HEK293 (cell line): ENCODE results near the gene CDHR1.

Experiments
- CTCF ChIA-PET: fragments of 350-600 bp; formaldehyde crosslinking; extraction: SDS; loops from one replicate; lab custom pipeline; 2021; ENCODE audit warnings: antibody characterized with exemption; lab: Yijun Ruan, JAX
- POLR2A ChIA-PET: fragments of 300-600 bp; formaldehyde crosslinking; extraction: SDS; loops from one replicate; lab custom pipeline; 2020; ENCODE audit warnings: antibody characterized with exemption, inconsistent platforms; lab: Yijun Ruan, JAX
- H3K27ac ChIP-seq: fragments of 200-500 bp; sonication (Bioruptor generic); 2 replicates; pipeline ENCODE4 v1.5.1; 2014; ENCODE audit warnings: low read depth, low read length, control low read depth, inconsistent platforms; ENCODE audit errors: extremely low read depth
- H3K36me3 ChIP-seq, 2 experiments: fragments of 200-500 bp in 1 of 2; sonication (Bioruptor generic) in 1 of 2; 1 replicate in 1 of 2; 2 replicates in 1 of 2; pipeline ENCODE4 v1.5.1; 2014 to 2017; ENCODE audit warnings: inconsistent platforms in 2 of 2, low read length in 2 of 2; ENCODE audit not compliant: control insufficient read depth in 2 of 2, insufficient read depth in 1 of 2
- H3K4me1 ChIP-seq: fragments of 200-500 bp; sonication (Bioruptor generic); 2 replicates; pipeline ENCODE4 v1.5.1; 2014; ENCODE audit warnings: mild to moderate bottlenecking, low read length, inconsistent platforms; ENCODE audit not compliant: control insufficient read depth, insufficient read depth
- H3K4me3 ChIP-seq: 2 replicates; pipeline ENCODE4 v1.5.1; 2011; ENCODE audit warnings: low read depth, mild to moderate bottlenecking, control low read depth, low read length, moderate library complexity
- H3K9me3 ChIP-seq: fragments of 200-500 bp; sonication (Bioruptor generic); 2 replicates; pipeline ENCODE4 v1.5.1; 2014; ENCODE audit warnings: low read depth, low read length, inconsistent platforms; ENCODE audit not compliant: control insufficient read depth, insufficient read depth
- BCL11B ChIP-seq: fragments of 450-650 bp; formaldehyde crosslinking; IDR thresholded peaks from 2 replicates; pipeline ENCODE4 v1.5.1; 2016; ENCODE audit warnings: low read depth, missing biosample characterization, missing genetic modification characterization
- GLI4 ChIP-seq: fragments of 450-650 bp; formaldehyde crosslinking; IDR thresholded peaks from 2 replicates; pipeline ENCODE4 v1.5.1; 2016; ENCODE audit warnings: missing biosample characterization, missing genetic modification characterization
- HOXC10 ChIP-seq: sonication (generic); formaldehyde crosslinking; IDR thresholded peaks from 2 replicates; pipeline ENCODE4 v1.8.1; 2023; ENCODE audit warnings: mild to moderate bottlenecking, missing genetic modification reagents
- KLF1 ChIP-seq: fragments of 450-650 bp; formaldehyde crosslinking; IDR thresholded peaks from 2 replicates; pipeline ENCODE4 v1.5.1; 2016; ENCODE audit warnings: missing biosample characterization, missing genetic modification characterization
- ZBTB17 ChIP-seq: fragments of 450-650 bp; formaldehyde crosslinking; IDR thresholded peaks from 2 replicates; pipeline ENCODE4 v1.5.1; 2016; ENCODE audit warnings: missing biosample characterization, missing genetic modification characterization
- ZBTB21 ChIP-seq: fragments of 450-650 bp; formaldehyde crosslinking; IDR thresholded peaks from 2 replicates; pipeline ENCODE4 v1.5.1; 2017; ENCODE audit warnings: missing biosample characterization, missing genetic modification characterization
- ZBTB7A ChIP-seq: fragments of 450-650 bp; formaldehyde crosslinking; IDR thresholded peaks from 2 replicates; pipeline ENCODE4 v1.5.1; 2016; ENCODE audit warnings: low read depth, missing biosample characterization, missing genetic modification characterization
- ZNF146 ChIP-seq: fragments of 450-650 bp; formaldehyde crosslinking; IDR thresholded peaks from 2 replicates; pipeline ENCODE4 v1.5.1; 2016; ENCODE audit warnings: missing biosample characterization, missing genetic modification characterization
- ZNF174 ChIP-seq: fragments of 450-650 bp; formaldehyde crosslinking; IDR thresholded peaks from 2 replicates; pipeline ENCODE4 v1.5.0; 2017; ENCODE audit warnings: missing biosample characterization, mild to moderate bottlenecking, missing genetic modification characterization
- ZNF175 ChIP-seq: fragments of 450-650 bp; formaldehyde crosslinking; IDR thresholded peaks from 2 replicates; pipeline ENCODE4 v1.5.1; 2016; ENCODE audit warnings: missing biosample characterization, missing genetic modification characterization
- ZNF2 ChIP-seq: fragments of 450-650 bp; formaldehyde crosslinking; IDR thresholded peaks from 2 replicates; pipeline ENCODE4 v1.5.1; 2016; ENCODE audit warnings: missing biosample characterization, missing genetic modification characterization
- ZNF24 ChIP-seq: fragments of 450-650 bp; formaldehyde crosslinking; IDR thresholded peaks from 2 replicates; pipeline ENCODE4 v1.5.1; 2016; ENCODE audit warnings: missing biosample characterization, missing genetic modification characterization
- ZNF335 ChIP-seq: fragments of 450-650 bp; formaldehyde crosslinking; conservative IDR thresholded peaks from 2 replicates; pipeline ENCODE4 v1.5.1; 2016; ENCODE audit warnings: missing biosample characterization, missing genetic modification characterization
- ZNF350 ChIP-seq: fragments of 450-650 bp; formaldehyde crosslinking; IDR thresholded peaks from 2 replicates; pipeline ENCODE4 v1.5.0; 2017; ENCODE audit warnings: missing biosample characterization, mild to moderate bottlenecking, missing genetic modification characterization
- ZNF394 ChIP-seq: fragments of 450-650 bp; formaldehyde crosslinking; IDR thresholded peaks from 2 replicates; pipeline ENCODE4 v1.5.1; 2016; ENCODE audit warnings: missing biosample characterization, missing genetic modification characterization, mild to moderate bottlenecking, moderate library complexity, borderline replicate concordance
- ZNF48 ChIP-seq: fragments of 450-650 bp; formaldehyde crosslinking; IDR thresholded peaks from 2 replicates; pipeline ENCODE4 v1.5.1; 2016; ENCODE audit warnings: missing biosample characterization, missing genetic modification characterization
- ZNF521 ChIP-seq: fragments of 450-650 bp; formaldehyde crosslinking; IDR thresholded peaks from 2 replicates; pipeline ENCODE4 v1.5.1; 2017; ENCODE audit warnings: missing biosample characterization, mild to moderate bottlenecking, missing genetic modification characterization
- ZNF544 ChIP-seq: fragments of 450-650 bp; formaldehyde crosslinking; IDR thresholded peaks from 2 replicates; pipeline ENCODE4 v1.5.0; 2017; ENCODE audit warnings: missing biosample characterization, missing genetic modification characterization
- ZNF558 ChIP-seq: fragments of 450-650 bp; formaldehyde crosslinking; IDR thresholded peaks from 2 replicates; pipeline ENCODE4 v1.5.1; 2016; ENCODE audit warnings: missing biosample characterization, missing genetic modification characterization
- ZNF791 ChIP-seq: fragments of 450-650 bp; formaldehyde crosslinking; IDR thresholded peaks from 2 replicates; pipeline ENCODE4 v1.5.1; 2016; ENCODE audit warnings: missing biosample characterization, missing genetic modification characterization
- ZSCAN23 ChIP-seq: fragments of 450-650 bp; formaldehyde crosslinking; IDR thresholded peaks from 2 replicates; pipeline ENCODE4 v1.5.1; 2016; ENCODE audit warnings: missing biosample characterization, missing genetic modification characterization
- ZSCAN30 ChIP-seq: fragments of 450-650 bp; IDR thresholded peaks from 2 replicates; pipeline ENCODE4 v1.5.1; 2018; ENCODE audit warnings: missing biosample characterization, mild to moderate bottlenecking, missing genetic modification characterization, moderate library complexity
- TF ChIP-seq, protein P1 (sequence below): fragments of 450-650 bp; formaldehyde crosslinking; IDR thresholded peaks from 2 replicates; pipeline ENCODE4 v1.5.1; 2016; ENCODE audit warnings: missing biosample characterization, missing genetic modification characterization
- TF ChIP-seq, protein P2 (sequence below): fragments of 450-650 bp; formaldehyde crosslinking; IDR thresholded peaks from 2 replicates; pipeline ENCODE4 v1.5.1; 2017; ENCODE audit warnings: missing biosample characterization, missing genetic modification characterization
- TF ChIP-seq, protein P3 (sequence below): fragments of 450-650 bp; formaldehyde crosslinking; IDR thresholded peaks from 2 replicates; pipeline ENCODE4 v1.5.1; 2016; ENCODE audit warnings: missing biosample characterization, missing genetic modification characterization
- TF ChIP-seq, protein P4 (sequence below): fragments of 450-650 bp; formaldehyde crosslinking; IDR thresholded peaks from 2 replicates; pipeline ENCODE4 v1.5.1; 2017; ENCODE audit warnings: missing biosample characterization, missing genetic modification characterization
- TF ChIP-seq, protein P5 (sequence below): fragments of 450-650 bp; IDR thresholded peaks from 2 replicates; pipeline ENCODE4 v1.5.1; 2018; ENCODE audit warnings: missing biosample characterization, missing genetic modification characterization
- TF ChIP-seq, protein P6 (sequence below): fragments of 450-650 bp; formaldehyde crosslinking; IDR thresholded peaks from 2 replicates; pipeline ENCODE4 v1.5.1; 2016; ENCODE audit warnings: missing biosample characterization, missing genetic modification characterization

The CDHR1 gene

DNA sequence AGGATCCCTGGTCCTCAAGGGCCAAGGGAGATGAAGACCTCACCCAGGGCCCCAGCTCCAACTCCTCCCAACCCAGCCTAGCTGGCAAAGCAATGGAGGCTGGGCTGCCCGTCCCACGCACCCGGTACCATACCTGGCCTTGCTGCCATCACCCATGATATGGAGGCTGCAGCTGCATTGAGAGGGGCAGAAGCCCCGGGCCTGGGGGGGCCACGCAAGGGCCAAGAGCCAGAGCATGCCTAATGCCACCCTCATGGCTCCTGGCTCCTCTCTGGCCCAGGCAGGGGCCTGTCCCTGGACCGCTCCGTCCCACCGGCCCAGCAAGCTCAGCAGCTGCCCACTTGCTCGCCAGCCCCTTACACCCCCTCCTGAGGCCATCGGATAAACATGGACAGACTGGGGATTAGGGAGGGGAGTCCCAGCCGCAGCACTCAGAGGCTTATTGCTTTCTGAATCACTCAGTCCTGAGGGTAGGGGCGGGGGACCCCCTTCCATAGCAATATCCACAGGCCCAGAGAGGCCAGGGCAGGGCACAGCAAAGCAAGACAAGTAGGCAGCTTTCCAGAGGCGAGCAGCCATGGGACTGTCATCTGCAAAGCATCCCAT lies 47.0 kb downstream of the CDHR1 start, which contains the start of gene LRIT1:
LRIT1 (minus strand) TSS at position 362 of the 606 bp plus-strand sequence; CDS start at position 255, 107 bp downstream.
- H3K27ac ChIP-seq, result no peak within 1 kb of the TSS
- POLR2A ChIA-PET, result no interaction called here

DNA sequence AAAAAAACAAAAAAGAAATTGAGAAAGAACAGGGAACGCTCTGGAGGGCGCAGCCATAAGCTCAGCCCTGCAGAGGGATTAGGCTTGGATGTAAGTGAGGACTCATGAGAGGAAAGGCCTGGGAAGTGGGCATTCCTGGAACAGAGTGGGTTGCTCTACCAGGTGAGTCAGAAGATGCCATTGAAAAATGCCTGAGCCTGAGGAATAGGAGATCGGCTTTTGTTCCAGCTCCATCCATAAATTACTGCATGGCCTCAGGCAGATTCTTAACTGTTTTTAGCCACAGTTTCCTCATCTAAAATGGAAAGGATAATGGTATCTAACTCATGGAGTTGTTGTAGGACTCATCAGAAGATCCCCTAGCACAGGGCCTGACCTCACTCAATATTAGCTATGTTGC lies 49.4 kb downstream of the CDHR1 start:
- no peaks in the 10 kb centered on the region for H3K4me1 ChIP-seq
- no peak overlapping the region for H3K27ac ChIP-seq
- ChIA-PET CTCF (interaction anchor here (0.7 to 1.2 kb wide), 2 partner anchors 10 to 293 kb away, joined by 3 to 4 read pairs; no protein-coding TSS in a partner anchor), POLR2A (no interaction called here)
- no peak overlapping the region for H3K4me3 ChIP-seq
- no peaks in the 10 kb centered on the region for H3K36me3 ChIP-seq
- no peaks in the 10 kb centered on the region for H3K9me3 ChIP-seq
- no peak for TF ChIP-seq ZNF544
- TF ChIP-seq ZSCAN30 (tag by site-specific recombination), result no peak
- TF ChIP-seq, protein P1, sequence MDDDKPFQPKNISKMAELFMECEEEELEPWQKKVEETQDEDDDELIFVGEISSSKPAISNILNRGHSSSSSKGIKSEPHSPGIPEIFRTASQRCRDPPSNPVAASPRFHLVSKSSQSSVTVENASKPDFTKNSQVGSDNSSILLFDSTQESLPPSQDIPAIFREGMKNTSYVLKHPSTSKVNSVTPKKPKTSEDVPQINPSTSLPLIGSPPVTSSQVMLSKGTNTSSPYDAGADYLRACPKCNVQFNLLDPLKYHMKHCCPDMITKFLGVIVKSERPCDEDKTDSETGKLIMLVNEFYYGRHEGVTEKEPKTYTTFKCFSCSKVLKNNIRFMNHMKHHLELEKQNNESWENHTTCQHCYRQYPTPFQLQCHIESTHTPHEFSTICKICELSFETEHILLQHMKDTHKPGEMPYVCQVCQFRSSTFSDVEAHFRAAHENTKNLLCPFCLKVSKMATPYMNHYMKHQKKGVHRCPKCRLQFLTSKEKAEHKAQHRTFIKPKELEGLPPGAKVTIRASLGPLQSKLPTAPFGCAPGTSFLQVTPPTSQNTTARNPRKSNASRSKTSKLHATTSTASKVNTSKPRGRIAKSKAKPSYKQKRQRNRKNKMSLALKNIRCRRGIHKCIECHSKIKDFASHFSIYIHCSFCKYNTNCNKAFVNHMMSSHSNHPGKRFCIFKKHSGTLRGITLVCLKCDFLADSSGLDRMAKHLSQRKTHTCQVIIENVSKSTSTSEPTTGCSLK (tag by site-specific recombination), result no peak
- no peak for TF ChIP-seq ZNF791
- TF ChIP-seq ZNF350 (tag by site-specific recombination), result no peak
- TF ChIP-seq ZNF2 (tag by site-specific recombination), result no peak
- TF ChIP-seq ZNF174 (tag by site-specific recombination), result no peak
- no peak for TF ChIP-seq BCL11B (tag by site-specific recombination)
- no peak for TF ChIP-seq KLF1 (tag by site-specific recombination)
- TF ChIP-seq, protein P2, sequence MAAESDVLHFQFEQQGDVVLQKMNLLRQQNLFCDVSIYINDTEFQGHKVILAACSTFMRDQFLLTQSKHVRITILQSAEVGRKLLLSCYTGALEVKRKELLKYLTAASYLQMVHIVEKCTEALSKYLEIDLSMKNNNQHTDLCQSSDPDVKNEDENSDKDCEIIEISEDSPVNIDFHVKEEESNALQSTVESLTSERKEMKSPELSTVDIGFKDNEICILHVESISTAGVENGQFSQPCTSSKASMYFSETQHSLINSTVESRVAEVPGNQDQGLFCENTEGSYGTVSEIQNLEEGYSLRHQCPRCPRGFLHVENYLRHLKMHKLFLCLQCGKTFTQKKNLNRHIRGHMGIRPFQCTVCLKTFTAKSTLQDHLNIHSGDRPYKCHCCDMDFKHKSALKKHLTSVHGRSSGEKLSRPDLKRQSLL (tag by site-specific recombination), result no peak
- TF ChIP-seq ZBTB21 (tag by site-specific recombination), result no peak
- TF ChIP-seq ZNF521 (tag by site-specific recombination), result no peak
- TF ChIP-seq GLI4 (tag by site-specific recombination), result no peak
- no peak for TF ChIP-seq ZNF24

More for the DNA sequence above, 47.0 kb downstream of the CDHR1 start, which contains the start of gene LRIT1:
- TF ChIP-seq, protein P3, sequence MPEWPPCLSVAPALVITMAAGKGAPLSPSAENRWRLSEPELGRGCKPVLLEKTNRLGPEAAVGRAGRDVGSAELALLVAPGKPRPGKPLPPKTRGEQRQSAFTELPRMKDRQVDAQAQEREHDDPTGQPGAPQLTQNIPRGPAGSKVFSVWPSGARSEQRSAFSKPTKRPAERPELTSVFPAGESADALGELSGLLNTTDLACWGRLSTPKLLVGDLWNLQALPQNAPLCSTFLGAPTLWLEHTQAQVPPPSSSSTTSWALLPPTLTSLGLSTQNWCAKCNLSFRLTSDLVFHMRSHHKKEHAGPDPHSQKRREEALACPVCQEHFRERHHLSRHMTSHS (tag by site-specific recombination), result no peak
- TF ChIP-seq ZNF394 (no peak), ZBTB7A (tag by site-specific recombination) (no peak), ZNF335 (tag by site-specific recombination) (no peak), ZNF175 (tag by site-specific recombination) (no peak), ZSCAN23 (tag by site-specific recombination) (no peak), ZNF558 (tag by site-specific recombination) (no peak), ZBTB17 (no peak), ZNF48 (tag by site-specific recombination) (no peak), GLI4 (tag by site-specific recombination) (no peak), ZNF146 (tag by site-specific recombination) (no peak), HOXC10 (CRISPR knock-in tag) (no peak)
- TF ChIP-seq, protein P4, sequence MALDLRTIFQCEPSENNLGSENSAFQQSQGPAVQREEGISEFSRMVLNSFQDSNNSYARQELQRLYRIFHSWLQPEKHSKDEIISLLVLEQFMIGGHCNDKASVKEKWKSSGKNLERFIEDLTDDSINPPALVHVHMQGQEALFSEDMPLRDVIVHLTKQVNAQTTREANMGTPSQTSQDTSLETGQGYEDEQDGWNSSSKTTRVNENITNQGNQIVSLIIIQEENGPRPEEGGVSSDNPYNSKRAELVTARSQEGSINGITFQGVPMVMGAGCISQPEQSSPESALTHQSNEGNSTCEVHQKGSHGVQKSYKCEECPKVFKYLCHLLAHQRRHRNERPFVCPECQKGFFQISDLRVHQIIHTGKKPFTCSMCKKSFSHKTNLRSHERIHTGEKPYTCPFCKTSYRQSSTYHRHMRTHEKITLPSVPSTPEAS, result no peak
- TF ChIP-seq, protein P5, sequence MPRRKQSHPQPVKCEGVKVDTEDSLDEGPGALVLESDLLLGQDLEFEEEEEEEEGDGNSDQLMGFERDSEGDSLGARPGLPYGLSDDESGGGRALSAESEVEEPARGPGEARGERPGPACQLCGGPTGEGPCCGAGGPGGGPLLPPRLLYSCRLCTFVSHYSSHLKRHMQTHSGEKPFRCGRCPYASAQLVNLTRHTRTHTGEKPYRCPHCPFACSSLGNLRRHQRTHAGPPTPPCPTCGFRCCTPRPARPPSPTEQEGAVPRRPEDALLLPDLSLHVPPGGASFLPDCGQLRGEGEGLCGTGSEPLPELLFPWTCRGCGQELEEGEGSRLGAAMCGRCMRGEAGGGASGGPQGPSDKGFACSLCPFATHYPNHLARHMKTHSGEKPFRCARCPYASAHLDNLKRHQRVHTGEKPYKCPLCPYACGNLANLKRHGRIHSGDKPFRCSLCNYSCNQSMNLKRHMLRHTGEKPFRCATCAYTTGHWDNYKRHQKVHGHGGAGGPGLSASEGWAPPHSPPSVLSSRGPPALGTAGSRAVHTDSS, result no peak
- TF ChIP-seq, protein P6, sequence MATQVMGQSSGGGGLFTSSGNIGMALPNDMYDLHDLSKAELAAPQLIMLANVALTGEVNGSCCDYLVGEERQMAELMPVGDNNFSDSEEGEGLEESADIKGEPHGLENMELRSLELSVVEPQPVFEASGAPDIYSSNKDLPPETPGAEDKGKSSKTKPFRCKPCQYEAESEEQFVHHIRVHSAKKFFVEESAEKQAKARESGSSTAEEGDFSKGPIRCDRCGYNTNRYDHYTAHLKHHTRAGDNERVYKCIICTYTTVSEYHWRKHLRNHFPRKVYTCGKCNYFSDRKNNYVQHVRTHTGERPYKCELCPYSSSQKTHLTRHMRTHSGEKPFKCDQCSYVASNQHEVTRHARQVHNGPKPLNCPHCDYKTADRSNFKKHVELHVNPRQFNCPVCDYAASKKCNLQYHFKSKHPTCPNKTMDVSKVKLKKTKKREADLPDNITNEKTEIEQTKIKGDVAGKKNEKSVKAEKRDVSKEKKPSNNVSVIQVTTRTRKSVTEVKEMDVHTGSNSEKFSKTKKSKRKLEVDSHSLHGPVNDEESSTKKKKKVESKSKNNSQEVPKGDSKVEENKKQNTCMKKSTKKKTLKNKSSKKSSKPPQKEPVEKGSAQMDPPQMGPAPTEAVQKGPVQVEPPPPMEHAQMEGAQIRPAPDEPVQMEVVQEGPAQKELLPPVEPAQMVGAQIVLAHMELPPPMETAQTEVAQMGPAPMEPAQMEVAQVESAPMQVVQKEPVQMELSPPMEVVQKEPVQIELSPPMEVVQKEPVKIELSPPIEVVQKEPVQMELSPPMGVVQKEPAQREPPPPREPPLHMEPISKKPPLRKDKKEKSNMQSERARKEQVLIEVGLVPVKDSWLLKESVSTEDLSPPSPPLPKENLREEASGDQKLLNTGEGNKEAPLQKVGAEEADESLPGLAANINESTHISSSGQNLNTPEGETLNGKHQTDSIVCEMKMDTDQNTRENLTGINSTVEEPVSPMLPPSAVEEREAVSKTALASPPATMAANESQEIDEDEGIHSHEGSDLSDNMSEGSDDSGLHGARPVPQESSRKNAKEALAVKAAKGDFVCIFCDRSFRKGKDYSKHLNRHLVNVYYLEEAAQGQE, result no peak
- CTCF ChIA-PET, result interaction anchor here (1.3 kb wide), 1 partner anchor 111 kb away, joined by 3 read pairs; no protein-coding TSS in a partner anchor
- Histone ChIP-seq H3K36me3 (no peaks in the 10 kb centered on the region), H3K4me1 (no peaks in the 10 kb centered on the region), H3K4me3 (no peak within 1 kb of the TSS), H3K9me3 (no peaks in the 10 kb centered on the region)
